ENCODE measurements around the gene AKR1C2. TPM values are rescaled to one million over a fixed set of nuclear protein-coding genes. Genes with fewer than 3 reads are reported as not detected.

The AKR1C2 gene
- total and polyA plus RNA-seq, 9 of the 15 experiments (the other 6 are each of a cell fraction or from before 2014, with no cell fraction given) = 13.8 to 74.0 (median 30.5) TPM

GRCh38 chr10:4981722-4982471 is 21.8 kb downstream of the AKR1C2 start (continued):
- peak; percentile 72 for TF ChIP-seq ZNF592 (IDR thresholded peaks at IDR 0.05)
- TF ChIP-seq FOXK1 (CRISPR knock-in tag; IDR thresholded peaks at IDR 0.05; ENCODE audit: borderline replicate concordance) = no peak
- no peak for TF ChIP-seq ZNF12 (CRISPR knock-in tag; IDR thresholded peaks at IDR 0.05)
- no peak for TF ChIP-seq ZNF165 (CRISPR knock-in tag; IDR thresholded peaks at IDR 0.05; ENCODE audit: borderline replicate concordance)
- TF ChIP-seq ZNF174 (CRISPR knock-in tag; IDR thresholded peaks at IDR 0.05) = no peak
- no peak for TF ChIP-seq HMG20B (CRISPR knock-in tag; IDR thresholded peaks at IDR 0.05)
- TF ChIP-seq RNF219 (CRISPR knock-in tag; IDR thresholded peaks at IDR 0.05) = no peak
- no peak for TF ChIP-seq ZNF408 (CRISPR knock-in tag; IDR thresholded peaks at IDR 0.05; ENCODE audit: low read depth)
- peak in 1 of 2 experiments; percentile 85; a peak in 2 of 3 replicates for TF ChIP-seq CBX3 (IDR thresholded peaks at IDR 0.05; ENCODE audit: borderline replicate concordance in 1 of 2, low read length in 2 of 2)
- TF ChIP-seq, protein P1, sequence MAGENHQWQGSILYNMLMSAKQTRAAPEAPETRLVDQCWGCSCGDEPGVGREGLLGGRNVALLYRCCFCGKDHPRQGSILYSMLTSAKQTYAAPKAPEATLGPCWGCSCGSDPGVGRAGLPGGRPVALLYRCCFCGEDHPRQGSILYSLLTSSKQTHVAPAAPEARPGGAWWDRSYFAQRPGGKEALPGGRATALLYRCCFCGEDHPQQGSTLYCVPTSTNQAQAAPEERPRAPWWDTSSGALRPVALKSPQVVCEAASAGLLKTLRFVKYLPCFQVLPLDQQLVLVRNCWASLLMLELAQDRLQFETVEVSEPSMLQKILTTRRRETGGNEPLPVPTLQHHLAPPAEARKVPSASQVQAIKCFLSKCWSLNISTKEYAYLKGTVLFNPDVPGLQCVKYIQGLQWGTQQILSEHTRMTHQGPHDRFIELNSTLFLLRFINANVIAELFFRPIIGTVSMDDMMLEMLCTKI (IDR thresholded peaks at IDR 0.05; ENCODE audit: partially characterized antibody) = no peak
- no peak for TF ChIP-seq CEBPZ (IDR thresholded peaks at IDR 0.05; ENCODE audit: borderline replicate concordance, low read depth, low read length)
- TF ChIP-seq FOXK2 (conservative IDR thresholded peaks at IDR 0.05 in 1 of 2, IDR thresholded peaks at IDR 0.05 in 1 of 2; ENCODE audit: low read depth in 2 of 2) = peak in 1 of 2 experiments; percentile 51; a peak in 2 of 4 replicates
- TF ChIP-seq BRCA1 (IDR thresholded peaks at IDR 0.05) = no peak
- no peak for TF ChIP-seq BRCA1 (CRISPR knock-in tag; IDR thresholded peaks at IDR 0.05)
- TF ChIP-seq HOXB6 (CRISPR knock-in tag; IDR thresholded peaks at IDR 0.05; ENCODE audit: borderline replicate concordance) = no peak

Measured in K562 (cell line).